AG04450 (cell line): Measurements from ENCODE around the gene MMS19. TPM values are rescaled to one million over a fixed set of nuclear protein-coding genes. Genes with fewer than 3 reads are reported as not detected.

Source experiments
- CTCF ChIA-PET: fragments of 300-600, 350-600 bp; formaldehyde crosslinking; extraction: SDS; loops from one replicate; lab custom pipeline; 2022; ENCODE audit warnings: antibody characterized with exemption, inconsistent platforms; lab: Charles Lee
- POLR2A ChIA-PET: fragments of 350-600 bp; formaldehyde crosslinking; extraction: SDS; loops from one replicate; lab custom pipeline; 2021; ENCODE audit warnings: antibody characterized with exemption, inconsistent platforms; lab: Yijun Ruan, JAX
- DNase-seq: peaks from one replicate; pipeline ENCODE4 v3.0.0-alpha.2; 2011; ENCODE audit warnings: low read depth, low spot score
- H3K27ac ChIP-seq: one replicate; pipeline ENCODE4 v1.5.1; 2012; ENCODE audit warnings: low read depth, low read length, control low read depth
- H3K27me3 ChIP-seq: one replicate; pipeline ENCODE4 v1.6.0; 2012; ENCODE audit warnings: low read length; ENCODE audit not compliant: control insufficient read depth, insufficient read depth
- H3K4me3 ChIP-seq: 2 replicates; pipeline ENCODE4 v1.5.1; 2011; ENCODE audit warnings: mild to moderate bottlenecking, low read depth, low read length, control low read depth
- H3K9me3 ChIP-seq: 2 replicates; pipeline ENCODE4 v1.5.1; 2012; ENCODE audit warnings: low read length; ENCODE audit not compliant: control insufficient read depth, insufficient read depth
- polyA plus RNA-seq: library from polyadenylated mRNA; depleted of rRNA; stranded (reverse); fragments of >200 nt; gene quantifications from 2 replicates; pipeline ENCODE4 v1.2.3, GENCODE V29; 2011
- TF ChIP-seq, protein P1 (sequence below): IDR thresholded peaks from 2 replicates; pipeline ENCODE4 v1.5.1; 2011; ENCODE audit warnings: low read depth, low read length, control low read depth, inconsistent platforms

MMS19 gene
- polyA plus RNA-seq, 1 experiment, result 71.5 TPM

DNA sequence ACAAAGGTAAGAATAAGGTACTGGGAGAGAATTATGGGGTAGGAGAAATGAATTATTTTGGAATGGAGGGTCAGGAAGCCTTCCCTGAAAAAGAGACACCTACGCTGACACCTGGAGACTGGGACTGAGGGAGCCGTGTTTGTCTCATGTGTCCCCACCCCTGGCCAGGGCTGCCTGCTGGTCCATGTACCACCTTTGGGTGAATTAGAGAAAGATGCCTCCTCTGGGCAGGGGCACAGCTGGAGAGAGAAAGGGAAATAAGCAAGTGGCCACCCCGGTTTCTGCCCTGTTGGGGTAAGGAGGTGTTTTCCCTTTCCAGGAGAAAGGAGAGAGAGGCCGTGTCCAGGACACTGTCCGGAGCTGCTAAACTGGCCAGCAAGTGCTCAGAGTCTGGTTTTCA, 22.3 kb upstream of the MMS19 start:
- DNase-seq, result no peak
- Histone ChIP-seq H3K27me3 (no peaks in the 10 kb centered on the region), H3K27ac (no peak overlapping the region), H3K9me3 (no peaks in the 10 kb centered on the region), H3K4me3 (no peak overlapping the region)
- TF ChIP-seq, protein P1, sequence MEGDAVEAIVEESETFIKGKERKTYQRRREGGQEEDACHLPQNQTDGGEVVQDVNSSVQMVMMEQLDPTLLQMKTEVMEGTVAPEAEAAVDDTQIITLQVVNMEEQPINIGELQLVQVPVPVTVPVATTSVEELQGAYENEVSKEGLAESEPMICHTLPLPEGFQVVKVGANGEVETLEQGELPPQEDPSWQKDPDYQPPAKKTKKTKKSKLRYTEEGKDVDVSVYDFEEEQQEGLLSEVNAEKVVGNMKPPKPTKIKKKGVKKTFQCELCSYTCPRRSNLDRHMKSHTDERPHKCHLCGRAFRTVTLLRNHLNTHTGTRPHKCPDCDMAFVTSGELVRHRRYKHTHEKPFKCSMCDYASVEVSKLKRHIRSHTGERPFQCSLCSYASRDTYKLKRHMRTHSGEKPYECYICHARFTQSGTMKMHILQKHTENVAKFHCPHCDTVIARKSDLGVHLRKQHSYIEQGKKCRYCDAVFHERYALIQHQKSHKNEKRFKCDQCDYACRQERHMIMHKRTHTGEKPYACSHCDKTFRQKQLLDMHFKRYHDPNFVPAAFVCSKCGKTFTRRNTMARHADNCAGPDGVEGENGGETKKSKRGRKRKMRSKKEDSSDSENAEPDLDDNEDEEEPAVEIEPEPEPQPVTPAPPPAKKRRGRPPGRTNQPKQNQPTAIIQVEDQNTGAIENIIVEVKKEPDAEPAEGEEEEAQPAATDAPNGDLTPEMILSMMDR, result no peak
- ChIA-PET POLR2A (no interaction called here), CTCF (no interaction called here)

DNA sequence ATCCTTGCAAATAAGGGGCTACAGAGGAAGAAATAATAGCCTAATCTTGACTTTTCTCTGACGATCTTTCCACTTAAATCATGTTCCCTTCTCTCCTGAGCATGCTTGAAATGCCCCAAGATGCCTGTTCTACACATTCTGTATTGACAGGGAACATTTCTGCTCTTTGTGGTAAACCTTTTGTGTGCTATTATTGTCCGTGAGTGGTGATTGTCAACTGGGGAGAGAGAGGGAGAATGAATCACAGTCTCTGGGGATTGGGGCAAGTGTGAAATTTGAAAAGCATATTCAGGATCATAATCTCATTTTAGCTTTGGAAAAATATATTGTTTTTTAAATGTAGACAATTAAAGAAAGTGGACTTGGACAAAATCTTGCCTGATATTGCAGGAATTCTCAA, 21.1 kb upstream of the MMS19 start:
- Histone ChIP-seq H3K27ac (no peak overlapping the region), H3K27me3 (no peaks in the 10 kb centered on the region), H3K9me3 (no peaks in the 10 kb centered on the region), H3K4me3 (no peak overlapping the region)
- TF ChIP-seq, protein P1, result no peak
- ChIA-PET CTCF (no interaction called here), POLR2A (no interaction called here)
- DNase-seq, result no peak

DNA sequence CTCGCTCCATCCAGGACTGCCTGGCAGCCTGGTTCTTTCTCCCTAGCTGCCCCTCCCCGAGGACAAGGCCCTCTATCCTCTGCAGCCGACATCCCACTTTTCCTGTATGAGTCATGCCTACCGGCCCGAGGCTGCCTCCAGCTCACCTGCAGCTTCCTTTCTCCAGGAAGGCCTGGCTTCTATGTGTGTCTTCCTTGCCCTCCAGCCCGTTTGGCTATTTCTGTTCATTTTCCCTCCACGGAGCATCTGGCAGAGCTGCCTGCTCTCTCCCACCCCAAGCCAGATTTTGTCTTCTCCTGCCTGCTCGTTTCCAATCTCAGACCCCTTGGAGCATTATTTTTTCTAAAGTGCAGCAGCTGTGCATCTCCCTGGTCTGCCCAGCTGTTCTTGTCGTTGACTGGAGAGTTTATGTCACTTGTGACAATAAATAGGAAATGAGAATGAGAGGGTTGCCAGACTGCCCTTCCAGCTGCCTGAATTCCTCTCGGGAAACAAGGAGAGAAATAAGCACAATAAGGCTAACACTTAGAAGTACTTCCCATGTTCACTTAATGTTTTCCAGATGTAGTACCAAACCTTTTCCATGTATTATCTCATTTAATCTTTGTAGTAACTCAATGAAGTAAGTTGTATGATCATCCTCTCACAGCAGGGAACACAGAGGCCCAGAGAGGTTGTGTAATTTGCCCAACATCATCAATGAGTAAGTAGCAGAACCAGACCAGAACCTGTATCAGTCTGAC, 20.2 kb upstream of the MMS19 start:
- no peak for DNase-seq
- no peak overlapping the region for H3K27ac ChIP-seq
- no peak overlapping the region for H3K4me3 ChIP-seq
- ChIA-PET CTCF (interaction anchor here (0.9 kb wide), 1 partner anchor 36 kb away, joined by 4 read pairs; no protein-coding TSS in a partner anchor), POLR2A (no interaction called here)
- H3K9me3 ChIP-seq, result no peaks in the 10 kb centered on the region
- TF ChIP-seq, protein P1, result no peak
- no peaks in the 10 kb centered on the region for H3K27me3 ChIP-seq

DNA sequence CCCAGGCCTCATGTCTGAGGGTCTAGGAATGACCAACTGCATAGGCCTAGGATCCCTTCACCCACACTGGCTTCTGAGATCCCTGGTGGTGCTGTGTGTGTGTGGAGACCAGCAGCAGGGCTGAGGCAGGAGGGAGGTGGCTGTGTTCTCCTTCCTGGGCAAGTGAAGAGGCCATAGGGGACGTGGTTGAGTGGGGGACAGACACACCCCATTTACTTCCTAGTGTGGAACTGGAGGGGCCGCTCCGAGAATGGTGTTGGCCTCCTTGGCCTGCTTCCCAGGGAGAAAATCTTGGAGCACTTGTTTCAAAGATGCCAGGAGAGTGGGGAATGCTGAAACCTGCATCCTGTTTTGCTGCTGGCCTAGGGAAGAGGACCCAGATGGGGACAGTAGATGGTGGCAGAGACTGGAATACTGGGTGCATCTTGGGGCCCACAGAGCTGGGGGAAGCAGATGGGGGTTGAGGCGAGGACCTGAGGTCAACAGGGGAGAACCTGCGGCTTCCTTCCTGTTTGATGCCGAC, 19.6 kb upstream of the MMS19 start:
- Histone ChIP-seq H3K9me3 (no peaks in the 10 kb centered on the region), H3K4me3 (no peak overlapping the region), H3K27me3 (no peaks in the 10 kb centered on the region), H3K27ac (no peak overlapping the region)
- POLR2A ChIA-PET, result no interaction called here
- TF ChIP-seq, protein P1, result no peak
- CTCF ChIA-PET, result interaction anchor here (0.9 kb wide), 1 partner anchor 36 kb away, joined by 4 read pairs; no protein-coding TSS in a partner anchor
- no peak for DNase-seq

DNA sequence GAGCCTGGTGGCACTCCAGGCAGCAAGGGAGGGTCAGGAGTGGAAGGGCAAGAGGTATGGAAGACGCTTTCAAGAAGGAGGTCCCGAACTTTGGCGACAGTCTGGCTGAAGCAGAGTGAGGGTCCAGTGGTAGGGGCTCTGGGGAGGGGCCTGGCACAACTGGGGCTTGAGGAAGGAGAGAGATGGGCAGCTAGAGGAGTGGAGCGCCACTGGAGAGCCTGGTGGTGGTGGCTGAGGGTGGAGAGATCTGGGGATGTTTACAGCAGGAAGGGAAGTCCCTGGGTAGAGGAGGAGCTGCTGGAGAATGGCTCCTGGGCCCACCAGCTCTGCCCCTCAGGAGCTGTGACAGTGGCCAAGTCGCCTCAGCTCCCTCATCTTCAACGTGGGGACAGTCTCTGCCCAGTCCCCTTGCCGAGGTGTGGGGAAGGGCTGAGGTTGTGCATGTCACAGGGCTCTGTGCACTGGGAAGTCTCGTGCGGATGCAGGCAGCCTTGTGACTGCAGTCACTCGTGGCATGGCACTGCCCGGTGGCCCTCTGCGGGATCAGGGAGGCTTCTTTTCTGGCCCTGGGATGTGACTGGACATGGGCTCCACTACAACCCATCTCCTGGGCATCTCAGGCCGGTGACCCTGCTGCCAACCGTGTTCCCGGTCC, 19.0 kb upstream of the MMS19 start:
- ChIA-PET CTCF (no interaction called here), POLR2A (no interaction called here)
- TF ChIP-seq, protein P1, result no peak
- Histone ChIP-seq H3K27me3 (no peaks in the 10 kb centered on the region), H3K27ac (no peak overlapping the region), H3K4me3 (no peak overlapping the region), H3K9me3 (no peaks in the 10 kb centered on the region)
- no peak for DNase-seq
